Neural cell (in vitro differentiated cells): ENCODE measurements around the gene FAM135A. TPM values are rescaled to one million over a fixed set of nuclear protein-coding genes. Genes with fewer than 3 reads are reported as not detected.

Experiments
- H2AFZ ChIP-seq: fragments of 200-600, 300-800 bp; sonication (generic), shearing (Covaris generic); 2 replicates; pipeline ENCODE4 v1.6.0; 2014; ENCODE audit warnings: low read depth, mild to moderate bottlenecking, antibody characterized with exemption, low read length, moderate library complexity
- H3F3A ChIP-seq: fragments of 200-600 bp; shearing (Covaris generic); 2 replicates; pipeline ENCODE4 v1.6.1; 2016; ENCODE audit warnings: mild to moderate bottlenecking, moderate library complexity, mixed read lengths, antibody characterized with exemption, low read length; ENCODE audit not compliant: insufficient read depth, poor library complexity, severe bottlenecking
- H3K27ac ChIP-seq: fragments of 200-600, 300-800 bp; sonication (generic), shearing (Covaris generic); 2 replicates; pipeline ENCODE4 v1.5.1; 2014; ENCODE audit warnings: mild to moderate bottlenecking, low read length, moderate library complexity
- H3K27me3 ChIP-seq: fragments of 300-800, 200-600 bp; sonication (generic), shearing (Covaris generic); 2 replicates; pipeline ENCODE4 v1.6.0; 2014; ENCODE audit warnings: mild to moderate bottlenecking, low read depth, low read length, moderate library complexity; ENCODE audit not compliant: insufficient read depth
- H3K36me3 ChIP-seq: fragments of 300-800, 200-600 bp; sonication (generic), shearing (Covaris generic); 2 replicates; pipeline ENCODE4 v1.5.1; 2014; ENCODE audit warnings: mild to moderate bottlenecking, antibody characterized with exemption, low read length, moderate library complexity; ENCODE audit not compliant: insufficient read depth
- H3K4me2 ChIP-seq: fragments of 300-800, 200-600 bp; sonication (generic), shearing (Covaris generic); 2 replicates; pipeline ENCODE4 v1.6.0; 2014; ENCODE audit warnings: mild to moderate bottlenecking, low read length
- H3K4me3 ChIP-seq: fragments of 300-800, 200-600 bp; sonication (generic), shearing (Covaris generic); 2 replicates; pipeline ENCODE4 v1.5.1; 2014; ENCODE audit warnings: mild to moderate bottlenecking, low read length, moderate library complexity
- H3K79me2 ChIP-seq: fragments of 200-600 bp; shearing (Covaris generic); replicated peaks from 2 replicates; pipeline ENCODE4 v1.6.0; 2014; ENCODE audit warnings: mild to moderate bottlenecking, low read length, moderate library complexity; ENCODE audit not compliant: insufficient read depth
- H3K9ac ChIP-seq: fragments of 300-800, 200-600 bp; sonication (generic), shearing (Covaris generic); 2 replicates; pipeline ENCODE4 v1.6.1; 2016; ENCODE audit warnings: mild to moderate bottlenecking, low read length, mixed read lengths
- H3K9me2 ChIP-seq: fragments of 200-600 bp; shearing (Covaris generic); 2 replicates; pipeline ENCODE4 v1.6.1; 2016; ENCODE audit warnings: mild to moderate bottlenecking, low read length, mixed read lengths; ENCODE audit not compliant: insufficient read depth
- H3K9me3 ChIP-seq: fragments of 200-600, 300-800 bp; sonication (generic), shearing (Covaris generic); 2 replicates; pipeline ENCODE4 v1.6.1; 2016; ENCODE audit warnings: mild to moderate bottlenecking, mixed run types, low read length, moderate library complexity, mixed read lengths
- H4K20me1 ChIP-seq: fragments of 200-600 bp; shearing (Covaris generic); 2 replicates; pipeline ENCODE4 v1.6.1; 2016; ENCODE audit warnings: mild to moderate bottlenecking, mixed run types; ENCODE audit not compliant: insufficient read depth
- CTCF ChIP-seq: fragments of 450-650 bp; IDR thresholded peaks from 2 replicates; pipeline ENCODE4 v1.5.1; 2014; ENCODE audit warnings: antibody characterized with exemption, mild to moderate bottlenecking, moderate library complexity; ENCODE audit not compliant: poor library complexity, severe bottlenecking
- EP300 ChIP-seq: fragments of 450-650 bp; conservative IDR thresholded peaks from 2 replicates; pipeline ENCODE4 v1.6.1; 2014; ENCODE audit warnings: antibody characterized with exemption, mild to moderate bottlenecking, moderate library complexity; ENCODE audit not compliant: poor library complexity, severe bottlenecking
- EZH2 ChIP-seq: fragments of 200-600, 300-800 bp; shearing (Covaris generic), sonication (generic); IDR thresholded peaks from 2 replicates; pipeline ENCODE4 v1.6.1; 2014; ENCODE audit warnings: antibody characterized with exemption, low read length, borderline replicate concordance, mild to moderate bottlenecking; ENCODE audit not compliant: insufficient read depth, poor library complexity, severe bottlenecking
- MXI1 ChIP-seq: fragments of 450-650 bp; conservative IDR thresholded peaks from 2 replicates; pipeline ENCODE4 v1.6.1; 2014; ENCODE audit warnings: antibody characterized with exemption, mild to moderate bottlenecking; ENCODE audit not compliant: poor library complexity, severe bottlenecking
- POLR2AphosphoS5 ChIP-seq: IDR thresholded peaks from 2 replicates; pipeline ENCODE4 v1.6.1; 2012
- RAD21 ChIP-seq: fragments of 450-650 bp; conservative IDR thresholded peaks from 2 replicates; pipeline ENCODE4 v1.6.1; 2014; ENCODE audit warnings: antibody characterized with exemption, mild to moderate bottlenecking, moderate library complexity
- REST ChIP-seq: IDR thresholded peaks from 2 replicates; pipeline ENCODE4 v1.6.1; 2012; ENCODE audit warnings: borderline replicate concordance
- SMC3 ChIP-seq: fragments of 450-650 bp; conservative IDR thresholded peaks from 2 replicates; pipeline ENCODE4 v1.6.1; 2014; ENCODE audit warnings: antibody characterized with exemption, mild to moderate bottlenecking, moderate library complexity; ENCODE audit not compliant: poor library complexity
- TAF1 ChIP-seq: IDR thresholded peaks from 2 replicates; pipeline ENCODE4 v1.6.1; 2012; ENCODE audit warnings: low read depth
- polyA plus RNA-seq: library from polyadenylated mRNA; depleted of rRNA; stranded (reverse); fragments of >200 nt; gene quantifications from 2 replicates; pipeline ENCODE4 v1.2.3, GENCODE V29; 2014

FAM135A gene
- polyA plus RNA-seq, 1 donor from 2014 or later: 31.4 TPM

GRCh38 chr6:70375166-70375565 is 38.1 kb upstream of the FAM135A start (continued):
- TF ChIP-seq CTCF: no peak
- no peak for TF ChIP-seq EP300

- H2AFZ ChIP-seq: no peak overlapping the region
- H4K20me1 ChIP-seq: no peaks in the 10 kb centered on the region
- no peaks in the 10 kb centered on the region for H3K9me2 ChIP-seq
- H3K9me3 ChIP-seq: no peaks in the 10 kb centered on the region
- H3K9ac ChIP-seq: no peak overlapping the region
- no peak overlapping the region for H3K27ac ChIP-seq
- TF ChIP-seq POLR2AphosphoS5 (no peak), CTCF (peak; percentile 10), MXI1 (no peak), RAD21 (no peak)
- H3K27me3 ChIP-seq: no peaks in the 10 kb centered on the region
- H3K36me3 ChIP-seq: no peaks in the 10 kb centered on the region
- H3K4me3 ChIP-seq: no peak overlapping the region
- no peaks in the 10 kb centered on the region for H3K79me2 ChIP-seq
- no peak overlapping the region for H3K4me2 ChIP-seq
- no peaks in the 10 kb centered on the region for H3F3A ChIP-seq
Measured at GRCh38 chr6:70375882-70376281, 37.4 kb upstream of the FAM135A start.

- Histone ChIP-seq H3K9ac (no peak overlapping the region), H3K9me2 (no peaks in the 10 kb centered on the region), H3K36me3 (no peaks in the 10 kb centered on the region), H4K20me1 (no peaks in the 10 kb centered on the region), H3K27me3 (no peaks in the 10 kb centered on the region), H2AFZ (no peak overlapping the region), H3K4me3 (no peak overlapping the region), H3F3A (no peaks in the 10 kb centered on the region), H3K27ac (no peak overlapping the region), H3K9me3 (no peaks in the 10 kb centered on the region), H3K79me2 (no peaks in the 10 kb centered on the region), H3K4me2 (no peak overlapping the region)
- TF ChIP-seq TAF1 (no peak), SMC3 (no peak), EP300 (no peak)
Measured at GRCh38 chr6:70376628-70377027, 36.7 kb upstream of the FAM135A start.

- no peaks in the 10 kb centered on the region for H3K9me3 ChIP-seq
- no peaks in the 10 kb centered on the region for H3F3A ChIP-seq
- no peak overlapping the region for H2AFZ ChIP-seq
- H3K79me2 ChIP-seq: no peaks in the 10 kb centered on the region
- no peak overlapping the region for H3K4me3 ChIP-seq
- no peak overlapping the region for H3K4me2 ChIP-seq
- no peak for TF ChIP-seq TAF1
- TF ChIP-seq EZH2: no peak
- no peak for TF ChIP-seq POLR2AphosphoS5
- no peak for TF ChIP-seq EP300
- TF ChIP-seq SMC3: no peak
- no peak for TF ChIP-seq CTCF
- no peak for TF ChIP-seq RAD21
- no peak for TF ChIP-seq MXI1
- TF ChIP-seq REST: no peak
- no peaks in the 10 kb centered on the region for H3K27me3 ChIP-seq
- no peaks in the 10 kb centered on the region for H3K36me3 ChIP-seq
- H4K20me1 ChIP-seq: no peaks in the 10 kb centered on the region
- H3K9me2 ChIP-seq: no peaks in the 10 kb centered on the region
- H3K27ac ChIP-seq: no peak overlapping the region
- no peak overlapping the region for H3K9ac ChIP-seq
Measured at GRCh38 chr6:70377372-70377771, 35.9 kb upstream of the FAM135A start.
